Common myeloid progenitor, CD34-positive (primary cell): Measurements from ENCODE around the gene SLC7A1.

Experiments
- CTCF ChIA-PET: fragments of 350-600 bp; sonication (Branson Sonifier 250); formaldehyde crosslinking; loops from one replicate; lab custom pipeline; 2021; ENCODE audit warnings: antibody characterized with exemption; lab: Charles Lee
- POLR2A ChIA-PET: fragments of 350-600 bp; sonication (Branson Sonifier 250); formaldehyde crosslinking; loops from one replicate; lab custom pipeline; 2021; ENCODE audit warnings: antibody characterized with exemption; lab: Charles Lee
- DNase-seq, 3 donors: peaks; one replicate each; pipeline versions ENCODE4 v3.0.0 to v3.0.0-alpha.2; 2013
- H3K27ac ChIP-seq, 2 experiments: 1 replicate in 1 of 2; 2 replicates in 1 of 2; pipeline ENCODE4 v1.7.0; 2013; ENCODE audit warnings: inconsistent platforms in 2 of 2, low read length in 2 of 2, mild to moderate bottlenecking in 2 of 2, low read depth in 1 of 2, moderate library complexity in 1 of 2; ENCODE audit not compliant: severe bottlenecking in 2 of 2, insufficient read depth in 1 of 2, poor library complexity in 1 of 2
- H3K27me3 ChIP-seq, 5 experiments: replicated peaks in 2 of 5; 1 replicate in 3 of 5; 2 replicates in 2 of 5; pipeline versions ENCODE4 v1.6.1 to v1.7.0; 2013; ENCODE audit warnings: low read length in 4 of 5, mild to moderate bottlenecking in 2 of 5, moderate library complexity in 2 of 5, inconsistent platforms in 1 of 5; ENCODE audit not compliant: insufficient read depth in 5 of 5, control insufficient read depth in 4 of 5
- H3K36me3 ChIP-seq, 4 experiments: 1 replicate in 2 of 4; 2 replicates in 2 of 4; pipeline versions ENCODE4 v1.6.1 to v1.7.0; 2013; ENCODE audit warnings: low read length in 3 of 4, control low read depth in 1 of 4, mild to moderate bottlenecking in 1 of 4; ENCODE audit not compliant: control insufficient read depth in 4 of 4, insufficient read depth in 4 of 4
- H3K4me1 ChIP-seq, 4 experiments: 1 replicate in 3 of 4; 2 replicates in 1 of 4; pipeline versions ENCODE4 v1.6.1 to v1.7.1; 2013; ENCODE audit warnings: low read length in 3 of 4, mild to moderate bottlenecking in 3 of 4, control low read depth in 1 of 4, inconsistent platforms in 1 of 4, moderate library complexity in 1 of 4; ENCODE audit not compliant: control insufficient read depth in 4 of 4, insufficient read depth in 4 of 4; ENCODE audit errors: control extremely low read depth in 1 of 4
- H3K4me3 ChIP-seq, 7 experiments: 1 replicate in 4 of 7; 2 replicates in 3 of 7; pipeline versions ENCODE4 v1.5.1 to v1.7.0; 2013; ENCODE audit warnings: mild to moderate bottlenecking in 7 of 7, low read length in 6 of 7, moderate library complexity in 6 of 7, inconsistent platforms in 2 of 7, low read depth in 2 of 7, control low read depth in 1 of 7; ENCODE audit not compliant: insufficient read depth in 4 of 7, control insufficient read depth in 1 of 7; ENCODE audit errors: extremely low read depth in 1 of 7
- H3K9me3 ChIP-seq, 5 experiments: 1 replicate in 4 of 5; 2 replicates in 1 of 5; pipeline versions ENCODE4 v1.6.1 to v1.7.1; 2013; ENCODE audit warnings: low read length in 4 of 5, mild to moderate bottlenecking in 2 of 5, inconsistent platforms in 1 of 5, low read depth in 1 of 5, moderate library complexity in 1 of 5; ENCODE audit not compliant: control insufficient read depth in 4 of 5, insufficient read depth in 2 of 5; ENCODE audit errors: control extremely low read depth in 1 of 5
- WGBS: methylation state at CpG from one replicate; pipeline ENCODE4 v1.1.5; 2013; ENCODE audit not compliant: insufficient coverage; 5-methylcytosine and 5-hydroxymethylcytosine counted together

The SLC7A1 gene

DNA sequence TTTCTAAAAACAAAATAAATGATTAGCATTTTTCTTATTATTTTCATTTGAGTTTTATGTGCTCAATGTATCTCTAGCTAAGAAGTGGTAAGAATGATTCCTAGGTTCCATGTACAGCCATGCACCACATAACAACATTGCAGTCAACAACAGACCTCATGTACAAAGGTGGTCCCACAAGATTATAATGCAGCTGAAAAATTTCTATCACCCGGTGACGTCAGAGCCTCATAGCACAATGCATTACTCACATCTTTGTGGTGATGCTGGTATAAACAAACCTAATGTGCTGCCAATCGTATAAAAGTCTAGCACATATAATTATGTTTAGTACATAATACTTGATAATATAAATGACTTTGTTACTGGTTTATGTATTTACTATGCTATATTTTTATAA lies 120.5 kb downstream of the SLC7A1 start:
- H3K4me3 ChIP-seq = no peak overlapping the region
- no CpG with 5 or more reads among the region's 3 CpGs for WGBS
- POLR2A ChIA-PET = no interaction called here
- peaks cover 0 to 11% (median 5%) of the 10 kb centered on the region in 4 experiments for H3K4me1 ChIP-seq
- no peaks in the 10 kb centered on the region for H3K9me3 ChIP-seq
- H3K27ac ChIP-seq = no peak overlapping the region
- H3K36me3 ChIP-seq = no peaks in the 10 kb centered on the region
- CTCF ChIA-PET = interaction anchor here (0.8 to 1.5 kb wide), 3 partner anchors 9 to 112 kb away, joined by 3 to 4 read pairs (median 4); no protein-coding TSS in a partner anchor
- no peak for DNase-seq
- H3K27me3 ChIP-seq = no peaks in the 10 kb centered on the region

DNA sequence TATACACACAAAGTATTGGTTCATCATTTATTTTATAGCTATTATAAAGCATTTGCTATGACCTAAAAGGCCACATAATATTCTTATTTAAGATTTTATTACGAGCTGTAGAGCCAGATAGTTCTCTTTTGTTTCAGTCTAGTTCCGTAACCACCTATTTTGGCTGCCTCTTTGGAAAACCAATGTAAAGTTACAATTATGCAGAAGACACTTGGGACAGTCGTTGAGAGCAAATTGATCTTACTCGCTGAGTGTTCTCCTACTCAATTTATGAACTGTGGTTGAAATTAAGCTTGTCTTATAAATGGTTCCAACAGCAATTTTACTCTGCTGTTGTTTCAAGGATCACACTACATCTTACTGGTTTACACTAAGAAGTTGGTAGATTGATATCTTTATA lies 122.3 kb downstream of the SLC7A1 start:
- ChIA-PET CTCF (interaction anchor here (1.0 to 3.9 kb wide), 11 partner anchors 13 to 642 kb away, joined by 3 to 20 read pairs (median 4); no protein-coding TSS in a partner anchor), POLR2A (no interaction called here)
- H3K27me3 ChIP-seq = no peaks in the 10 kb centered on the region
- no peak for DNase-seq
- H3K9me3 ChIP-seq = no peaks in the 10 kb centered on the region
- no peak overlapping the region for H3K27ac ChIP-seq
- no peak overlapping the region for H3K4me3 ChIP-seq
- no peaks in the 10 kb centered on the region for H3K36me3 ChIP-seq
- peaks cover 0 to 11% (median 5%) of the 10 kb centered on the region in 4 experiments for H3K4me1 ChIP-seq
- WGBS = 86% methylated on average over 4 of the region's 4 CpGs

- no peaks in the 10 kb centered on the region for H3K9me3 ChIP-seq
- POLR2A ChIA-PET = no interaction called here
- CTCF ChIA-PET = interaction anchor here (1.0 to 3.9 kb wide), 10 partner anchors 9 to 113 kb away, joined by 3 to 20 read pairs (median 3); no protein-coding TSS in a partner anchor
- H3K27me3 ChIP-seq = no peaks in the 10 kb centered on the region
- no peak overlapping the region for H3K4me3 ChIP-seq
- peaks cover 0 to 17% (median 6%) of the 10 kb centered on the region in 4 experiments for H3K4me1 ChIP-seq
- no peak overlapping the region for H3K27ac ChIP-seq
- peak; percentile 74 to 78 (median 76) for DNase-seq
- 47% methylated on average over 5 of the region's 6 CpGs for WGBS
- H3K36me3 ChIP-seq = no peaks in the 10 kb centered on the region
These were observed 123.0 kb downstream of the SLC7A1 start for GRCh38 chr13:29472332-29472961.

- Histone ChIP-seq H3K9me3 (no peaks in the 10 kb centered on the region), H3K27me3 (no peaks in the 10 kb centered on the region), H3K27ac (no peak overlapping the region), H3K4me1 (peaks cover 0 to 25% (median 10%) of the 10 kb centered on the region in 4 experiments), H3K4me3 (no peak overlapping the region), H3K36me3 (no peaks in the 10 kb centered on the region)
- POLR2A ChIA-PET = no interaction called here
- CTCF ChIA-PET = interaction anchor here (0.6 to 3.9 kb wide), 7 partner anchors 7 to 242 kb away, joined by 3 to 20 read pairs (median 3); no protein-coding TSS in a partner anchor
- DNase-seq = peak; percentile 17 to 79 (median 68)
- WGBS = 53% methylated on average over 6 of the region's 9 CpGs
These were observed 123.9 kb downstream of the SLC7A1 start for GRCh38 chr13:29471551-29471950.

DNA sequence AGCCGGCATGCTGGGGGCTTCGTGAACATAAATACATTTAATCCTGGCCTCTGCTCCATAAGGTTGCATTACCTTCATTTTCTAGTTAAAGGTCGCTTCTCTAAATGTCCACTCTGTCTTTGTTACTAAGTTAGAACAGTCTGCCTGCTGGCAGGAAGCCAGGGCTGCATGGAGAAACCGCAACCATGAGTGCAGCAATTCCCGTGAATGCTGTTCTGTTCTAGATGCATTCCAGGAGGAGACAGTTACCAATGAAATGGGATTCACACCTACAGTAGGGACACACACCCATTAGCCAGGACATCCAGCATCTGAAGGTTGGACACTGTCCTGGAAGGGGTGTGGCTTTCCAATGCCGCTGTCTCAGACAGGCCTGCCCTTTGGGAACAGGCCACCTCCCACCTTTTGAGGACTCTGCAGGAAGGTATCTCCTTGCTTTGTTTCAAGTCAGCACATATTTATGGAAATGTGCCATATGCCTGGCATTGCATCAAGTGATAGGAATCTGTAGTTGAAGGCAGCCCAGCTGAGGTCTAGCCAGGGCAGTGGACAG lies 129.7 kb downstream of the SLC7A1 start:
- 98% methylated on average over 6 of the region's 6 CpGs for WGBS
- Histone ChIP-seq H3K4me1 (peaks cover 0 to 14% (median 5%) of the 10 kb centered on the region in 4 experiments), H3K27me3 (no peaks in the 10 kb centered on the region), H3K36me3 (no peaks in the 10 kb centered on the region), H3K27ac (no peak overlapping the region), H3K9me3 (no peaks in the 10 kb centered on the region), H3K4me3 (no peak overlapping the region)
- POLR2A ChIA-PET = no interaction called here
- CTCF ChIA-PET = interaction anchor here (0.6 kb wide), 1 partner anchor 16 kb away, joined by 3 read pairs; no protein-coding TSS in a partner anchor
- no peak for DNase-seq

DNA sequence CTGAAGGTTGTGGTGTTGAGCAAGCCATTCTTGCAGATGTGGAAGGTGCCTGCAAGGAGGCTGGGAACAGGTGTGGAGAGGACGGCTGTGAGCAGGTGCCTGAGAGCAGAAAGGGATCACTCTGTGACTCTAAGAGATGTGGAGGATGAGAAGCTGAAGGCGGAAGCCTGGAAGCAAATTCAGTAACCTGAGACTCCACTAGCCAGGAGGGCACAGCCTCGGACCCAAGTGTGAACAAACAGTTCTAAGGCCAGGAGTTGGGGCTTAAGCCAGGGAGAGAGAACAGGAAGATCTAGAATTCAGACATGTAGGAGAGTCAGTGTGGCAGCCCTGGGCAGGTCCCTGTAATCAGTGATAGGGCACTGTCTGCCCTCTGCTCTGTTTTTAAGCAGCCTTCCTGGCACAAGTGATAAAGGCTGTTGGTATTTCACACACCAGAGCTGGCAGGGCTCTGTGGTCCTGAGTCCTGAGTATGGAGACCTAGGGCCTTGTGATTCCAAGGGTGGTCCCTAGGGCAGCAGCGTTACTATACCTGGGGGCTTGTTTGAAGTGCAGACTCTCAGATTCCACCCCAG lies 131.3 kb downstream of the SLC7A1 start:
- POLR2A ChIA-PET = no interaction called here
- WGBS = 90% methylated on average over 4 of the region's 4 CpGs
- CTCF ChIA-PET = no interaction called here
- Histone ChIP-seq H3K9me3 (no peaks in the 10 kb centered on the region), H3K36me3 (no peaks in the 10 kb centered on the region), H3K27me3 (no peaks in the 10 kb centered on the region), H3K4me3 (no peak overlapping the region), H3K4me1 (peaks cover 0 to 14% (median 5%) of the 10 kb centered on the region in 4 experiments), H3K27ac (no peak overlapping the region)
- peak in 2 of 3 donors; percentile 4 to 17 for DNase-seq
